Measurements from ENCODE around the gene CAMTA1. TPM values are rescaled to one million over a fixed set of nuclear protein-coding genes. Genes with fewer than 3 reads are reported as not detected.

CAMTA1 gene
- total RNA-seq, 1 donor from 2014 or later = 62.9 TPM

DNA sequence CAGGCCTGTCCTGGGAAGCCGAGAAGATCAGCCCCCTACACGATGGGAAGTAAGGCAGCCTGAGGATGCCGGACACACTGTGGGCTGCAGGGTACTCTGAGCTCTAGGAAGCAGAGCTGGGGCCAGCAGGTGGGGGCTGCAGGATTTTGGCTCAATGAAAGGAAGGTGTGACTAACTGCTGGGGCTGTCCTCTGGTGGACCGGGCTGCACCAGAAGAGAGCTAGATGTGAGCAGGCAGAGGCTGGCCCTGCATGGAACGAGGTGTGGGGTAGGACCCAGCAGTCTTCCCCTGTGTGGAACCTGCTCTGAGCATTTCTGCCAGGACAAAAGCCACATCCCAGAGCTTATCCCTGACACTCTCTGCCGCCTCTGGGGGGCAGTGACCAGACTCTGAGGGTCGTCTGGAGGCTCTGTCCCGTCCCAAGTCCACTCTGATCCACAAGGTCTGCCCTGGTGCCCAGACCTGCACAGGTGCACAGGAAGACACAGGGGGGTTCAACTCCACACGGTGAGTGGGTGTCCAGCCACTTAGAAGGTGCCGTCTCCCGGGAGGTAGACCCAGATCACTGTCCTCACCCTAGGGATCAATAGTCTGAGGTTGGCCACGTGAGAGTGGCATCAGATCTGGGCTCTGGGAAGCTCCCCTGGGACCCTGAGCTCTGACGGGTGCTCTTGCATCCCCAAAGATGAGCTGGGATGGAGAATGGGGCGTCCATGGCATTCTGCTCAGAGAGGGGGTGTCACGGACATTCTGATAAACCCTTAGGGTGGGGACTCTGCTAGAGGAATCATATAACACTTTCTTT is 798.2 kb downstream of the CAMTA1 start:
- no peak overlapping the region for H3K4me3 ChIP-seq
- no peak for DNase-seq (ENCODE audit: extremely low spot score in 2 of 2)
- H3K27ac ChIP-seq = no peak overlapping the region
- no peaks in the 10 kb centered on the region for H3K36me3 ChIP-seq
- no peaks in the 10 kb centered on the region for H3K9me3 ChIP-seq
- intact Hi-C loops (cut with DNase I) = no loop called here
- H3K27me3 ChIP-seq = no peaks in the 10 kb centered on the region
- no peaks in the 10 kb centered on the region for H3K4me1 ChIP-seq
- TF ChIP-seq POLR2AphosphoS5 (IDR thresholded peaks at IDR 0.05; ENCODE audit: insufficient read depth in 1 of 2, low read depth in 1 of 2) = no peak
- TF ChIP-seq, protein P1, sequence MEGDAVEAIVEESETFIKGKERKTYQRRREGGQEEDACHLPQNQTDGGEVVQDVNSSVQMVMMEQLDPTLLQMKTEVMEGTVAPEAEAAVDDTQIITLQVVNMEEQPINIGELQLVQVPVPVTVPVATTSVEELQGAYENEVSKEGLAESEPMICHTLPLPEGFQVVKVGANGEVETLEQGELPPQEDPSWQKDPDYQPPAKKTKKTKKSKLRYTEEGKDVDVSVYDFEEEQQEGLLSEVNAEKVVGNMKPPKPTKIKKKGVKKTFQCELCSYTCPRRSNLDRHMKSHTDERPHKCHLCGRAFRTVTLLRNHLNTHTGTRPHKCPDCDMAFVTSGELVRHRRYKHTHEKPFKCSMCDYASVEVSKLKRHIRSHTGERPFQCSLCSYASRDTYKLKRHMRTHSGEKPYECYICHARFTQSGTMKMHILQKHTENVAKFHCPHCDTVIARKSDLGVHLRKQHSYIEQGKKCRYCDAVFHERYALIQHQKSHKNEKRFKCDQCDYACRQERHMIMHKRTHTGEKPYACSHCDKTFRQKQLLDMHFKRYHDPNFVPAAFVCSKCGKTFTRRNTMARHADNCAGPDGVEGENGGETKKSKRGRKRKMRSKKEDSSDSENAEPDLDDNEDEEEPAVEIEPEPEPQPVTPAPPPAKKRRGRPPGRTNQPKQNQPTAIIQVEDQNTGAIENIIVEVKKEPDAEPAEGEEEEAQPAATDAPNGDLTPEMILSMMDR (IDR thresholded peaks at IDR 0.05) = no peak

DNA sequence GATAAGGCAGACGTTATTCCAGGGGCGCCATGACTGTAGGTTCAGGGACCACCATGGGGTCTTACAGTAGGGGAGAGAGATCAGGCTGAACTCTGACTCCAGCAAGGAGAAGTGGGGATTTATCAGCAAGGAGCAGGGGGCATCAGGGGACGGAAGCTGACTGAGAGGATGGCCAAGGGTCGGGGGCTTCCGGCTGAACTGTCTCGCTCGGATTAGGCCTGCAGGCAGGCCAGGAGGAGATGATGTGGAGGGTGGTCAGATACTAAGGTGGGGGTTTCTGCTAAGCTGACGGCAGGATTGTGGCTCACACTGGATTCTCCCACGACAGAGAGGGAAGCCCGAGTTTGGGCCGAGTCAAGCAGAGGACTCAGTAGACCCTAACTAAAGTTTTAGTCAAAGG is 798.9 kb downstream of the CAMTA1 start:
- no peak for DNase-seq (ENCODE audit: extremely low spot score in 2 of 2)
- H3K36me3 ChIP-seq = no peaks in the 10 kb centered on the region
- TF ChIP-seq, protein P1 (IDR thresholded peaks at IDR 0.05) = no peak
- TF ChIP-seq POLR2A (IDR thresholded peaks at IDR 0.05) = no peak
- no peak for TF ChIP-seq POLR2AphosphoS5 (IDR thresholded peaks at IDR 0.05; ENCODE audit: insufficient read depth in 1 of 2, low read depth in 1 of 2)

DNA sequence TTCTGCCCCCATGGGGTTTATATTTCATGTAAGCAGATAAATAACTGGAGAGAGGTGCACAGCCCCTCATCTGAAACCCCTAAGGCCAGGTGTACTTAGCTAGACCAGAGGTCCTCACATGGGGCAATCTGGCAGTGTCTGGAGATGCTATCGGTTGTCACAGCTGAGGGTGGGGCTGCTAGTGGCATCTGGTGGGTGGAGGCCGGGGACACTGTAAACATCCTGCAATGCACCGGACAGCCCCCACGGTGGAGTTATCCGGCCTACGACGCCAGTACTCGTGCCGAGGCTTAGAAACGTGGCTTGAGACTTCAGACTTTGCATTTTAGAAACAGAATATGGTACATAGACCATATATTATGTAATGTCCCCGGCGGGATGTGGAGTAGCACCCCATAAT is 799.4 kb downstream of the CAMTA1 start:
- Histone ChIP-seq H3K4me3 (no peak overlapping the region), H3K36me3 (no peaks in the 10 kb centered on the region), H3K4me1 (no peaks in the 10 kb centered on the region), H3K9me3 (no peaks in the 10 kb centered on the region), H3K27ac (no peak overlapping the region), H3K27me3 (no peaks in the 10 kb centered on the region)
- TF ChIP-seq, protein P1 (IDR thresholded peaks at IDR 0.05) = no peak
- TF ChIP-seq POLR2AphosphoS5 (IDR thresholded peaks at IDR 0.05; ENCODE audit: insufficient read depth in 1 of 2, low read depth in 1 of 2) (no peak), POLR2A (IDR thresholded peaks at IDR 0.05) (no peak)
- intact Hi-C loops (cut with DNase I) = no loop called here
- no peak for DNase-seq (ENCODE audit: extremely low spot score in 2 of 2)

More for the DNA sequence above, 798.9 kb downstream of the CAMTA1 start:
- intact Hi-C loops (cut with DNase I) = no loop called here
- no peak overlapping the region for H3K4me3 ChIP-seq
- H3K9me3 ChIP-seq = no peaks in the 10 kb centered on the region
- no peaks in the 10 kb centered on the region for H3K27me3 ChIP-seq
- H3K27ac ChIP-seq = no peak overlapping the region
- H3K4me1 ChIP-seq = no peaks in the 10 kb centered on the region

DNA sequence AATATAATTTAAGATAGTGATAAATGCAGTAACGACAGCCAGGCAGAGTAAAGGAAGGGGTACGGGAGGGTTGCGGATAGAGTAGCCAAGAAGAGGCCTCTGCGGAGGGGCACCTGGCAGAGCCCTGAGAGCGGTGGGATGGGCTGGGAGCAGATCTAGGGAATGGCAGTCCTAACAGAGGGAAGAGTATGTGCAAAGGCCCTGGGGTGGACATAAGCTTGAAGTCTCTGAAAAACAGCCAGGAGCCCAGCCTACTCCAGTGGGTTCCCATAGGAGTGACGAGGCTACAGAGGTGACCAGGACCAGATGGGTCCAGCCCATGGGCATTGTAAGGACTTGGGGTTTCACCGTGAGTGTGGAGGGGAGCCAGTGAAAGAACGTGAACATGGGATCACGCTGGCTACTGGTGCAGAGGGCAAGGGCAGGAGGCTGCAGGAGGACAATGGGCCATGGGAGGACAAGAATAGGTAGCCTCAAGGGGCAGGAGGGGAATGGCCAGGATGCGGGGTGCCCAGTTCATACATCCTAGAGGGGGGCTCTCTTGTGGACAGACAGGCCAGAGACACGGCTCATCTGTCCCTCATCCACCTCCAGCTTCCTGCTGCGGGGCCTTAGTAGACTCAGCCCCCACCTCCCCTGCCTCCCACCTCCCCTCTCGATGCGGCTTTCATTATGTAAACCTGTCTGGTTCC is 800.1 kb downstream of the CAMTA1 start:
- intact Hi-C loops (cut with DNase I) = no loop called here
- Histone ChIP-seq H3K4me1 (no peaks in the 10 kb centered on the region), H3K27ac (no peak overlapping the region), H3K36me3 (no peaks in the 10 kb centered on the region), H3K27me3 (no peaks in the 10 kb centered on the region), H3K4me3 (no peak overlapping the region), H3K9me3 (no peaks in the 10 kb centered on the region)
- DNase-seq (ENCODE audit: extremely low spot score in 2 of 2) = no peak
- TF ChIP-seq, protein P1 (IDR thresholded peaks at IDR 0.05) = no peak
